Chondrocyte (in vitro differentiated cells): ENCODE results near the gene RASSF5. TPM values are rescaled to one million over a fixed set of nuclear protein-coding genes. Genes with fewer than 3 reads are reported as not detected.
A peak's percentile ranks its signal among the peaks of the same experiment; 100 is the strongest.
"Not testable (repeated sequence)": the region's sequence is repeated elsewhere in the genome, so short reads cannot be mapped to it uniquely, and the experiment has no call there.

Experiments used
- DNase-seq: peaks from one replicate; pipeline ENCODE4 v3.0.0; 2021; ENCODE audit warnings: mixed read lengths, low spot score
- H3K27ac Mint-ChIP-seq: one replicate; pipeline ENCODE4 v1.8.0; 2021; ENCODE audit warnings: mild to moderate bottlenecking, moderate library complexity, mixed read lengths; ENCODE audit not compliant: unreplicated experiment
- H3K27me3 Mint-ChIP-seq: 2 replicates; pipeline ENCODE4 v1.8.0; 2021; ENCODE audit warnings: low read depth, mixed read lengths
- H3K36me3 Mint-ChIP-seq: 2 replicates; pipeline ENCODE4 v1.8.0; 2021; ENCODE audit warnings: low read depth, mixed read lengths
- H3K4me1 Mint-ChIP-seq: 2 replicates; pipeline ENCODE4 v1.8.0; 2021; ENCODE audit warnings: low read depth, mild to moderate bottlenecking, mixed read lengths
- H3K4me3 Mint-ChIP-seq: one replicate; pipeline ENCODE4 v1.8.0; 2021; ENCODE audit warnings: mild to moderate bottlenecking, moderate library complexity, mixed read lengths; ENCODE audit not compliant: unreplicated experiment
- H3K9me3 Mint-ChIP-seq: 2 replicates; pipeline ENCODE4 v1.8.0; 2021; ENCODE audit warnings: low read depth, mixed read lengths
- total RNA-seq: library from RNA; stranded (reverse); gene quantifications from 3 replicates; pipeline ENCODE4 v1.2.1, GENCODE V29; 2021
- TF ChIP-seq, protein P1 (sequence below): fragments of 200-600 bp; sonication (generic); IDR thresholded peaks from 2 replicates; pipeline ENCODE4 v1.5.0; 2021; ENCODE audit warnings: antibody characterized with exemption, mild to moderate bottlenecking, moderate library complexity

RASSF5 gene
- total RNA-seq, 1 donor from 2014 or later, result 0.27 TPM

DNA sequence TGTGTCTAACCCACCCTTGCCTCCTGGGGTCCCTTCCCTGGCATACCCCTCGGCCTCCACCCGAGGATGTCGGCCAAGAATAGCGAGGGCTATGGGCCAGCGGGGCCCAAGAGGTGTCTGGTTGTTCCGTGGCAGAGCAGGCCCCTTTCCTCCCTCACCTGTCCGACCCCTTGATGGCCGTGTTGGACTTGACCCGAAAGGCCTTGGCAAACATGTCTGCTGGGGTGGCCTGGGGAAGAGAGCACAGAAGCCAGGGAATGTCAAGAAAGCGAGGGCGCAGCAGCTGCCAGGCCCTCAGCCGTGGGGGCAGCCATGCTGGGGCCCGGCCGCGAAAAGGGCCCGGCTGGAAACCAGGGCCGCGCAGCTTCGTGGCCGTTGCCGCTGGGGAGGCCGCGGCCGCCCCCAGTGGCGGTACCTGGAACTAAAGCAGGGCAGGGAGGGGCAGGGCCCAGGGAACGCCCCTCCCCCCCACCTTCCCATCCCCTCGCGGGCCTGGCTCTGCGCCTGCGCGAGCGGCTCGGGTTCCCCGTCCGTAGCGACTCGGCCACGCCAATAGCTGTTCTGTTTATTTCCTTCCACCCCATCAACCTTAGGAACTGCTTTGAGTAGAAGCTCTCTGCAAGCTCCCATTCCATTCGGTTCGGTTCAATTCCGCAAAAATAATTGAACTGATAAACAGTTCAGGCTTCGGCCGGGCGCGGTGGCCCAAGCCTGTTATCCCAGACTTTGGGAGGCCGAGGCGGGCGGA, 105.0 kb downstream of the RASSF5 start, which contains the start of gene EIF2D:
Gene EIF2D (minus strand): TSS at position 337 of the 748 bp plus-strand sequence. CDS start 123 bp downstream, at position 214.
- no peaks in the 10 kb centered on the region for H3K9me3 Mint-ChIP-seq
- peaks cover 14% of the 10 kb centered on the region for H3K4me1 Mint-ChIP-seq
- DNase-seq, result peak; percentile 95
- TF ChIP-seq, protein P1, sequence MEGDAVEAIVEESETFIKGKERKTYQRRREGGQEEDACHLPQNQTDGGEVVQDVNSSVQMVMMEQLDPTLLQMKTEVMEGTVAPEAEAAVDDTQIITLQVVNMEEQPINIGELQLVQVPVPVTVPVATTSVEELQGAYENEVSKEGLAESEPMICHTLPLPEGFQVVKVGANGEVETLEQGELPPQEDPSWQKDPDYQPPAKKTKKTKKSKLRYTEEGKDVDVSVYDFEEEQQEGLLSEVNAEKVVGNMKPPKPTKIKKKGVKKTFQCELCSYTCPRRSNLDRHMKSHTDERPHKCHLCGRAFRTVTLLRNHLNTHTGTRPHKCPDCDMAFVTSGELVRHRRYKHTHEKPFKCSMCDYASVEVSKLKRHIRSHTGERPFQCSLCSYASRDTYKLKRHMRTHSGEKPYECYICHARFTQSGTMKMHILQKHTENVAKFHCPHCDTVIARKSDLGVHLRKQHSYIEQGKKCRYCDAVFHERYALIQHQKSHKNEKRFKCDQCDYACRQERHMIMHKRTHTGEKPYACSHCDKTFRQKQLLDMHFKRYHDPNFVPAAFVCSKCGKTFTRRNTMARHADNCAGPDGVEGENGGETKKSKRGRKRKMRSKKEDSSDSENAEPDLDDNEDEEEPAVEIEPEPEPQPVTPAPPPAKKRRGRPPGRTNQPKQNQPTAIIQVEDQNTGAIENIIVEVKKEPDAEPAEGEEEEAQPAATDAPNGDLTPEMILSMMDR, result peak; percentile 91
- peak within 1 kb of the TSS; percentile 99 for H3K27ac Mint-ChIP-seq
- H3K27me3 Mint-ChIP-seq, result peaks cover 6% of the 10 kb centered on the region
- peaks cover 5% of the 10 kb centered on the region for H3K36me3 Mint-ChIP-seq
- H3K4me3 Mint-ChIP-seq, result peak within 1 kb of the TSS; percentile 93

DNA sequence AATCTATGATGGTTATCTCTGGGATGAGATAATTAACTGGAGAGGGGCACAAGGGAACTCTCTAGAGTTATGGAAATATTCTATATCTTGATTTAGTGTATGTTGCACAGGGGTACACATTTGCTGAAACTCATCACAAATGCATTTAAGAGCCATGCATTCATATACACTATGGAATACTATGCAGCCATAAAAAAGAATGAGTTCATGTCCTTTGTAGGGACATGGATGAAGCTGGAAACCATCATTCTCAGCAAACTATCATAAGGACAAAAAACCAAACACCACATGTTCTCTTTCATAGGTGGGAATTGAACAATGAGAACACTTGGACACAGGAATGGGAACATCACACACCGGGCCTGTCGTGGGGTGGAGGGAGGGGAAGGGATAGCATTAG, 119.1 kb downstream of the RASSF5 start:
- not testable (repeated sequence) for H3K27ac Mint-ChIP-seq, DNase-seq, H3K9me3 Mint-ChIP-seq, H3K4me3 Mint-ChIP-seq, H3K4me1 Mint-ChIP-seq, H3K36me3 Mint-ChIP-seq
- H3K27me3 Mint-ChIP-seq, result peaks cover 22% of the 10 kb centered on the region

DNA sequence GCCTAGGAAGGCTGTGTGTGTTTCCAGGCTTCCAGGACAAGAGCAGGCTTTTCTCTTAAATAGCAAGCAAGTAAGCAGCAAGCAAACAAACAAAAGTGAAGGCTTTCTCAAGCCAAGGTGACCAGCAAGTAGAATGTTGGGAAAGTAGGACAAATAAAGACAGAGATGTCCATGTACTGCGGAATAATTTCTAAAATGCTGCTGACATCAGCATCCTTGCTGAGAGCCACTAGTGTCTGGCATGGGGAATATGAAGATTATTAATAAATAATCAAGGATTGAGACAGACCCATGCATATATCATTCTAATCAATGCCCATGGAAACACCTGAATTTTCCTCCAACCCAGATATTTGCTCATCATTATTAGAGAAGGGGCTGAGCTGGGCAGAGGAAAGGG, 121.6 kb downstream of the RASSF5 start:
- peaks cover 4% of the 10 kb centered on the region for H3K4me1 Mint-ChIP-seq
- no peak for DNase-seq
- H3K9me3 Mint-ChIP-seq, result peaks cover 2% of the 10 kb centered on the region
- no peak overlapping the region for H3K4me3 Mint-ChIP-seq
- no peaks in the 10 kb centered on the region for H3K36me3 Mint-ChIP-seq
- TF ChIP-seq, protein P1, result no peak
- no peak overlapping the region for H3K27ac Mint-ChIP-seq
- H3K27me3 Mint-ChIP-seq, result peaks cover 18% of the 10 kb centered on the region

DNA sequence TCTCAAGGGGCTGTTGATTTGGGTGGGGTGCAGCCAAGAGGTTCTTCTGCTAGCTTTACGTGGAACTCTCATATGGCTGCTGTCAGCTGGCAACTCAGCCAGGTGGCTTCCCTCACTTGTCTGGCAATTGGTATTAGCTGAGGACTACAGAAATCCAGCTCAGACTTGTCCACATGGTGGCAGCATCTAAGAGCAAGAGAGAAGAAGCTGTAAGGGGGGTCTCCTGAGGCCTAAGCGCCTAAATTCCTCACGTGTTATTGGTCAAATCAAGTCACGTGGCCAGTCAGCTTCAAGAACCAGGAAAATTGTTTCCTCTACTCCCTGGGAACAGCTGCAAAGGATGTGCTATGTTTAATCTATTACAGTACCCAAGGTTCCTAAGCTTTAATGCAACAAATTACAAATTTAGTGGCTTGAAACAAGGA, 123.8 kb downstream of the RASSF5 start:
- H3K27me3 Mint-ChIP-seq, result peaks cover 15% of the 10 kb centered on the region
- H3K4me3 Mint-ChIP-seq, result no peak overlapping the region
- TF ChIP-seq, protein P1, result peak; percentile 81
- no peaks in the 10 kb centered on the region for H3K36me3 Mint-ChIP-seq
- peaks cover 2% of the 10 kb centered on the region for H3K9me3 Mint-ChIP-seq
- H3K27ac Mint-ChIP-seq, result no peak overlapping the region
- H3K4me1 Mint-ChIP-seq, result peaks cover 18% of the 10 kb centered on the region
- no peak for DNase-seq

DNA sequence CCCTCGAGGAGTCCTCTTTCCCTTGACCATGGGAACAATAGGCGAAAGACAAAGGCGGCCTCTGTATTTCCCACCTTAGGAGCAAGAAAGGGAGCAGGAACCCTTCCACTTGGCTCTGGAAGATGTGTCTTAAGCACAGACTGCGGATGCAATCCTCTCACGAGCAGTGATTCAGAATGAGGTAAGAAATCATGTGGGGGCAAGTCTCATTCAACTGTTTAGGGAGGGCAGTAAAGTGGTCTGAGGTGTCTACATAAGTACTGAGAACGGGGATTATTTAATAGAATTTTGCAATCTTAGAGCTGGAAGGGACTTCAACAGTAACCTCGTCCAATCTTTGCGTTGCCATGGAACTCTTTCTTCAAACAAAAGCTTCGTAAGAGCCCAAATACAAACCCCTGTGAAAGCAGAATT, 126.4 kb downstream of the RASSF5 start:
- Mint-ChIP-seq H3K36me3 (no peaks in the 10 kb centered on the region), H3K4me3 (no peak overlapping the region), H3K27ac (peak overlapping the region; percentile 13), H3K9me3 (no peaks in the 10 kb centered on the region), H3K4me1 (peaks cover 34% of the 10 kb centered on the region), H3K27me3 (peaks cover 9% of the 10 kb centered on the region)
- TF ChIP-seq, protein P1, result no peak
- no peak for DNase-seq
